ENCODE measurements around the gene LEP. TPM values are rescaled to one million over a fixed set of nuclear protein-coding genes. Genes with fewer than 3 reads are reported as not detected.

LEP gene
- polyA plus RNA-seq, 1 of the 3 experiments (the other 2 are of a cell fraction) = not detected

- Histone ChIP-seq H3K4me1 (ENCODE audit: control insufficient read depth in 1 of 2, insufficient read depth in 2 of 2, low read depth in 1 of 2, low read length in 1 of 2) (no peaks in the 10 kb centered on the region), H2AFZ (ENCODE audit: low read depth) (no peak overlapping the region), H3K9me2 (no peaks in the 10 kb centered on the region), H3K27ac (ENCODE audit: low read depth in 2 of 2, low read length in 1 of 2) (no peak overlapping the region), H3K36me3 (replicated peaks in 1 of 2; ENCODE audit: control insufficient read depth in 1 of 2, insufficient read depth in 2 of 2, low read length in 1 of 2) (peaks cover 20 to 52% of the 10 kb centered on the region in 2 experiments), H3F3A (replicated peaks; ENCODE audit: insufficient read depth) (no peaks in the 10 kb centered on the region), H3K9me3 (no peaks in the 10 kb centered on the region), H3K4me2 (no peak overlapping the region), H3K79me2 (ENCODE audit: insufficient read depth) (no peaks in the 10 kb centered on the region), H3K27me3 (ENCODE audit: insufficient read depth) (no peaks in the 10 kb centered on the region), H3K4me3 (ENCODE audit: low read depth in 2 of 2, low read length in 1 of 2) (no peak overlapping the region), H3K9ac (no peak overlapping the region), H4K20me1 (ENCODE audit: insufficient read depth) (no peaks in the 10 kb centered on the region)
- TF ChIP-seq RAD21 (IDR thresholded peaks at IDR 0.05; ENCODE audit: low read length) = no peak
- TF ChIP-seq PBX3 (IDR thresholded peaks at IDR 0.05) = no peak
- no peak for DNase-seq
- POLR2A ChIA-PET = interaction anchor here (1.0 kb wide), 2 partner anchors 25 to 35 kb away, joined by 3 read pairs; no protein-coding TSS in a partner anchor
- CTCF ChIA-PET = interaction anchor here (0.9 to 3.1 kb wide), 6 partner anchors 16 to 167 kb away, joined by 3 to 12 read pairs (median 5); no protein-coding TSS in a partner anchor
- 89% methylated on average over 10 of the region's 10 CpGs for WGBS (ENCODE audit: low lambda C conversion rate)
Measured at GRCh38 chr7:128302139-128302538, 61.1 kb downstream of the LEP start.

GRCh38 chr7:128303133-128303532, 62.1 kb downstream of the LEP start:
- ChIA-PET CTCF (interaction anchor here (1.2 to 3.1 kb wide), 4 partner anchors 17 to 168 kb away, joined by 4 to 12 read pairs (median 7); no protein-coding TSS in a partner anchor), POLR2A (interaction anchor here (1.0 to 2.1 kb wide), 2 partner anchors 24 to 36 kb away, joined by 3 to 5 read pairs; no protein-coding TSS in a partner anchor)
- H3K9me3 ChIP-seq = no peaks in the 10 kb centered on the region
- H3K27ac ChIP-seq (ENCODE audit: low read depth in 2 of 2, low read length in 1 of 2) = no peak overlapping the region
- no peak overlapping the region for H2AFZ ChIP-seq (ENCODE audit: low read depth)
- 92% methylated on average over 2 of the region's 2 CpGs for WGBS (ENCODE audit: low lambda C conversion rate)
- no peak overlapping the region for H3K4me2 ChIP-seq
- no peaks in the 10 kb centered on the region for H3F3A ChIP-seq (replicated peaks; ENCODE audit: insufficient read depth)
- no peak overlapping the region for H3K9ac ChIP-seq
- H4K20me1 ChIP-seq (ENCODE audit: insufficient read depth) = no peaks in the 10 kb centered on the region
- H3K36me3 ChIP-seq (replicated peaks in 1 of 2; ENCODE audit: control insufficient read depth in 1 of 2, insufficient read depth in 2 of 2, low read length in 1 of 2) = peaks cover 30 to 62% of the 10 kb centered on the region in 2 experiments
- H3K4me1 ChIP-seq (ENCODE audit: control insufficient read depth in 1 of 2, insufficient read depth in 2 of 2, low read depth in 1 of 2, low read length in 1 of 2) = no peaks in the 10 kb centered on the region
- no peaks in the 10 kb centered on the region for H3K9me2 ChIP-seq
- H3K79me2 ChIP-seq (ENCODE audit: insufficient read depth) = no peaks in the 10 kb centered on the region
- no peak for DNase-seq
- no peaks in the 10 kb centered on the region for H3K27me3 ChIP-seq (ENCODE audit: insufficient read depth)
- H3K4me3 ChIP-seq (ENCODE audit: low read depth in 2 of 2, low read length in 1 of 2) = no peak overlapping the region
- no peak for TF ChIP-seq SIN3A (IDR thresholded peaks at IDR 0.05; ENCODE audit: borderline replicate concordance, low read depth, low read length)
- no peak for TF ChIP-seq ELF1 (IDR thresholded peaks at IDR 0.05)
- TF ChIP-seq MXI1 (IDR thresholded peaks at IDR 0.05; ENCODE audit: low read depth, low read length) = no peak
- TF ChIP-seq JUND (IDR thresholded peaks at IDR 0.05) = no peak
- no peak for TF ChIP-seq CHD2 (IDR thresholded peaks at IDR 0.05; ENCODE audit: low read length, partially characterized antibody)
- no peak for TF ChIP-seq FOXJ3 (CRISPR knock-in tag; IDR thresholded peaks at IDR 0.05)
- no peak for TF ChIP-seq MAX (IDR thresholded peaks at IDR 0.05; ENCODE audit: low read depth)
- no peak for TF ChIP-seq IRF3 (IDR thresholded peaks at IDR 0.05; ENCODE audit: low read depth, low read length)
- TF ChIP-seq TCF12 (IDR thresholded peaks at IDR 0.05) = no peak
- TF ChIP-seq EP300 (IDR thresholded peaks at IDR 0.05; ENCODE audit: borderline replicate concordance in 1 of 2, low read depth in 1 of 2, low read length in 1 of 2) = no peak
- TF ChIP-seq RFX5 (IDR thresholded peaks at IDR 0.05; ENCODE audit: low read length) = no peak
- no peak for TF ChIP-seq RAD21 (IDR thresholded peaks at IDR 0.05; ENCODE audit: low read length)
- no peak for TF ChIP-seq ZBTB33 (IDR thresholded peaks at IDR 0.05; ENCODE audit: borderline replicate concordance, low read depth)
- no peak for TF ChIP-seq USF2 (IDR thresholded peaks at IDR 0.05; ENCODE audit: borderline replicate concordance, low read depth, low read length)
- TF ChIP-seq NFIC (IDR thresholded peaks at IDR 0.05; ENCODE audit: borderline replicate concordance) = no peak
- TF ChIP-seq SMC3 (IDR thresholded peaks at IDR 0.05; ENCODE audit: low read depth, low read length) = no peak

Data from SK-N-SH (cell line).